Activated naive CD8-positive, alpha-beta T cell treated with anti-CD3 and anti-CD28 coated beads, Interleukin-2, amount 10 ng/mL, durations not matched to agents 7 days and 5 days (primary cell): ENCODE data around the gene STS. TPM values are rescaled to one million over a fixed set of nuclear protein-coding genes. Genes with fewer than 3 reads are reported as not detected.

Experiments used
- ATAC-seq: fragments of 150-1000 bp; cut with Tn5 transposase; one replicate; pipeline ENCODE4 v1.10.0; 2021; ENCODE audit warnings: low read depth, moderate library complexity
- POLR2A ChIA-PET: fragments of 350-600 bp; sonication (Branson Sonifier 250); formaldehyde crosslinking; loops from one replicate; lab custom pipeline; 2021; ENCODE audit warnings: antibody characterized with exemption; lab: Charles Lee
- DNase-seq: peaks from one replicate; pipeline ENCODE4 v3.0.0; 2021
- H3K27ac Mint-ChIP-seq: one replicate; pipeline ENCODE4 v1.8.0; 2022; ENCODE audit warnings: mild to moderate bottlenecking, mixed read lengths
- H3K27me3 Mint-ChIP-seq: one replicate; pipeline ENCODE4 v1.8.0; 2022; ENCODE audit warnings: mild to moderate bottlenecking, moderate library complexity, mixed read lengths
- H3K36me3 Mint-ChIP-seq: one replicate; pipeline ENCODE4 v1.8.0; 2021; ENCODE audit warnings: mild to moderate bottlenecking, mixed read lengths
- H3K4me1 Mint-ChIP-seq: one replicate; pipeline ENCODE4 v1.8.0; 2021; ENCODE audit warnings: mixed read lengths
- H3K4me3 Mint-ChIP-seq: one replicate; pipeline ENCODE4 v1.8.0; 2022; ENCODE audit warnings: mild to moderate bottlenecking, moderate library complexity, mixed read lengths
- H3K9me3 Mint-ChIP-seq: one replicate; pipeline ENCODE4 v1.8.0; 2021; ENCODE audit warnings: mixed read lengths
- total RNA-seq, 2 experiments: library from RNA; stranded (reverse); gene quantifications; one replicate each; pipeline ENCODE4 v1.2.3, GENCODE V29; 2021

Gene STS
- total RNA-seq, 2 experiments from 2014 or later = 1.1 to 1.4 TPM

DNA sequence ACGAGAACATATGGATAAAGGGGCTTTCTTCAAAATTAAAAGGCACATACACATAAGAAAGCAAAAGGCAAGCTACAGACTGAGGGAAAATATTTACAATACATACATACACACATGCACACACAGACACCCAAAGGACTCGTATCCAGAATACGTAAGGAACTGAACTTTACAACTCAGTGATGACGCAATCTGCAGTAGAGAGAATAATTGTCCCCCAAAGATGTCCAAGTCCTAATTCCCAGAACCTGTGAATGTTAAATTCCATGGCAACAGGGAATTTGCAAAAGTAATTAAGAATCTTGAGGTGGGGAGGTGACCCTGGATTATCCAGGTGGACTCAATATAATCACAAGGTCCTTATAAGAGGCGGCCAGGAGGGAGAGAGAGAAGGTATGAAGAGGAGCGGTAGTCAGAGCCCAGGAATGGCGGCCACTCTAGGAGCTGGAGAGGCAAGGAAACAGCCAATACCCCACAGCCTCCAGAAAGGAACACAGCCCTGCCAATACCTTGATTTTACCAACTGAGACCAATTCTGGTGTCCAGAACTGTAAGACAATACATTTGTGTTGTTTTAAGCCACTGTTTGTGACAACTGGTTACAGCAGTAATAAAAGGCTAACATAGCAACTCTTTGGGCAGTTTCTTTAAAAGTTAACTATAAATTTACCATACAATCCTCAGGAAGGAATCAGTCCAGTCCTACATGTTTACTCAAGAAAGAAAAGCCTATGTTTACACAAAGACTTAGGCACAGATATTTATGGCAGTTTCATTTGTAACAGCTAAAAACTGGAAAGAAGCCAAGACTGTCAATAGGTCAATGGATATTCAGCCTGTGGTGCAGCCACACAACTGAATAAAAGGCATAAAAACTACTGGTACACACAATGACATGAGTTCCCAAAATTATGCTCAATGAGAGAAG lies 27.3 kb upstream of the STS start:
- Mint-ChIP-seq H3K27ac (no peak overlapping the region), H3K4me1 (no peaks in the 10 kb centered on the region), H3K9me3 (no peaks in the 10 kb centered on the region), H3K4me3 (no peak overlapping the region), H3K36me3 (peaks cover 9% of the 10 kb centered on the region), H3K27me3 (no peaks in the 10 kb centered on the region)
- DNase-seq = no peak
- ATAC-seq = no peak
- POLR2A ChIA-PET = no interaction called here

DNA sequence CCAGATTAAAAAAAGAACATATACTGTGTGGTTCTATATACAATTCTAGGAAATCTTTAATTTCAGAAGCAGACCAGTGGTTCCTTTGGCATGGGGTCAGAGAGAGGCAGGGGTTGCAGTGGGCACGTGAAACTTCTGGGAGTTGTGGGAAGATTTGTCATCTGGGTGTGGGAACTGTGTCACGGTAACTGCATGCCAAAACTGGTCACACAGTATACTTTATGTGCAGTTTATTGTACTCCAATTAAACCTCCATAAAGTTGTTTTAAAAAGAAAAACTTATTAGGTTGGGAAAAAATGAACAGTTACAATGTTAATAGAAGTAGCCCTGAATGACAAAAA lies 26.7 kb upstream of the STS start:
- H3K27me3 Mint-ChIP-seq = no peaks in the 10 kb centered on the region
- H3K4me3 Mint-ChIP-seq = no peak overlapping the region
- DNase-seq (no peak), ATAC-seq (no peak)
- POLR2A ChIA-PET = no interaction called here
- peaks cover 13% of the 10 kb centered on the region for H3K36me3 Mint-ChIP-seq
- no peaks in the 10 kb centered on the region for H3K4me1 Mint-ChIP-seq
- H3K9me3 Mint-ChIP-seq = no peaks in the 10 kb centered on the region
- H3K27ac Mint-ChIP-seq = no peak overlapping the region

DNA sequence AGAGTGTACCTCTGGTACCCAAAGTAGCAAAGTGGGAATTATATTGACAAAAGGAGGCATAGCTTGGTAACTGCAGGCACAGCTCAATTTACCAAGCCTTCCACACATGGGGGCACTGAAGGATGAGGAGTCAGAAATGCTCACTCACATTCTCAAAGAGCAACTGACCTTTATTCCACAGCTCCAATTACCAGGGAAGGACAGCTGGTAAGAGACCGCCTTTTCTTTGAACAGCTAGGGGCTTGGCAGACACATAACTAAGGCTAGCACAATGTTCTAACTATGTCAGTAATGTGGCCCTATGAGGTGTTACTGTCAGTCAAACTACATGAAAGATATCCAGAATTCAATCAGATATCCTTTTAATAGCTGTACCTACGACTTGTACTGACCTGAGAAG lies 20.5 kb upstream of the STS start:
- Mint-ChIP-seq H3K4me3 (no peak overlapping the region), H3K4me1 (peaks cover 2% of the 10 kb centered on the region), H3K36me3 (peaks cover 7% of the 10 kb centered on the region), H3K27me3 (no peaks in the 10 kb centered on the region), H3K27ac (no peak overlapping the region), H3K9me3 (no peaks in the 10 kb centered on the region)
- ATAC-seq = no peak
- POLR2A ChIA-PET = no interaction called here
- DNase-seq = no peak

DNA sequence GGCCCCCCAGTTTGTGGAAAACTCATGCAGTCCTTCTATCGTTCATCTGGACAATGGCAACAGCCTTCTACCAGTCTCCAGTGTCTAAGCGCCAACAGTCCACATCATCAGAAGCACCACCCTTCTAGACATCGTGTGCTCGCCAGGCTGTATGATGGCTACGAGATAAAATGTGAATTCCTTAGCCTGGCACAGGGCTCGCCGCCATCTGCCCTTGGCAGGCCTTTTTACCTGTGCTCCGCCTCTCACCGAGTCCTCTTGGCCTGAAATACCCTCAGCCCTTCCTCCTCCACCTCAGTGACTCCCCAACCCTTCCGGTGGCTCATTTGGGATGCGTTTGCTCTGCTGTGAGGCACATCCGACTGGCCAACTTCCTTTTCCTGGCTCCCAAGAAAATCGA lies 15.9 kb upstream of the STS start:
- H3K4me1 Mint-ChIP-seq = peaks cover 17% of the 10 kb centered on the region
- no peaks in the 10 kb centered on the region for H3K27me3 Mint-ChIP-seq
- H3K36me3 Mint-ChIP-seq = peaks cover 3% of the 10 kb centered on the region
- ATAC-seq (no peak), DNase-seq (no peak)
- no peak overlapping the region for H3K27ac Mint-ChIP-seq
- no peaks in the 10 kb centered on the region for H3K9me3 Mint-ChIP-seq
- no peak overlapping the region for H3K4me3 Mint-ChIP-seq
- POLR2A ChIA-PET = no interaction called here

DNA sequence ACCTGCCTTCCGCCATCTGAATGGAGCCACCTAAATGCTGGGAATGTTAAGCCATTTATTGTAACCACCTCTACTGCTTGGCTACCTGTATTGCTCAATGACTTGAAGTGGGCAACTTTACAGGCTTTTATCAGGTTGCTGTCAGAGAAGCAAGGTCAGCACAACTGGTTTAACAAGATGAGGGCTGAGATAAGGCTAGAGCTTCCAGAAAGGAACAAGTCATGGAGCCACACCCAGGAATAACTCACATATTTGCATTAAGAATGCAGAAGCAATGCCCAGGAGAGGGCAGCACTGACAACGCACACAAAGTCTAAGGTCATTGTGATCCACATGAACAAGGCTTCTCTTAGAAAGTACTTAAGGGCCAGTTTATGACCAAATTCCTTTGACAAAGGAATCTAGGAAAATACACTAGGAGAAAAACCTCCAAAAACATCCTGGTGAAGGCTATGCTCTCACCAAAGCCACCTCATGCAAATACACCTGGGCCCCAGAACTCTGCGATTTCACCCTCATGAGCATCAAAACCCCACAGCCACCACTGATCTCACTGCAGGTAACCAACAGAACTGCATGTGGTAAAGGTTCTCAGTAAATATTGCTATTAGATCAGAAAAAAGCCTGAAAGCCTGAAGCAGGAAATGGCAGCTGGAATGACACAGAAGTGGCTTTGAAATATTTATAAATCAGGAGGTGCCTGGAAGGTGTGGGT lies 15.0 kb upstream of the STS start:
- Mint-ChIP-seq H3K27ac (peak overlapping the region; percentile 78), H3K27me3 (no peaks in the 10 kb centered on the region), H3K4me1 (peaks cover 17% of the 10 kb centered on the region), H3K36me3 (peaks cover 3% of the 10 kb centered on the region), H3K9me3 (no peaks in the 10 kb centered on the region), H3K4me3 (peak overlapping the region; percentile 49)
- peak; percentile 82 for ATAC-seq
- DNase-seq = peak; percentile 28
- POLR2A ChIA-PET = no interaction called here

DNA sequence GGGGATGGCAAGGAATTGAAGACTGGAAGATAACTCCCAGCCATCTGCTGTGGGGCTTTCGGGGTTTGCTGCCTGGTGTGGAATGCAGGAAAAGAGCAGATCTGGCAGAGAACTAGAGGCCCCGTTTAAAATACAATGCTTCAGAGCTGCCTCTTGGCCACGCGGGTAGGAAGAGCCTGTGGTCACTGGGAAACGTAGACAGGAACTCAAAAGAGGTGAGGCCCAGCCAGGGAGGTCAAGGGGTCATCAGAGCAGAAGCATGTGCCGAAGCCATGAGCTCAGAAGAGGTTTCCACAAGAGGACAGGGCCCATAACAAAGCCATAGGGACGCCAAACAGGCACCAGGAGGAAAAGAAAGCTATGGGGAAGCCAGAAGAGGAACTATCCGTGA lies 14.5 kb upstream of the STS start:
- peaks cover 3% of the 10 kb centered on the region for H3K36me3 Mint-ChIP-seq
- peak; percentile 33 for ATAC-seq
- no peaks in the 10 kb centered on the region for H3K27me3 Mint-ChIP-seq
- peak overlapping the region; percentile 78 for H3K27ac Mint-ChIP-seq
- peak overlapping the region; percentile 49 for H3K4me3 Mint-ChIP-seq
- DNase-seq = no peak
- H3K9me3 Mint-ChIP-seq = no peaks in the 10 kb centered on the region
- POLR2A ChIA-PET = no interaction called here
- peaks cover 17% of the 10 kb centered on the region for H3K4me1 Mint-ChIP-seq

DNA sequence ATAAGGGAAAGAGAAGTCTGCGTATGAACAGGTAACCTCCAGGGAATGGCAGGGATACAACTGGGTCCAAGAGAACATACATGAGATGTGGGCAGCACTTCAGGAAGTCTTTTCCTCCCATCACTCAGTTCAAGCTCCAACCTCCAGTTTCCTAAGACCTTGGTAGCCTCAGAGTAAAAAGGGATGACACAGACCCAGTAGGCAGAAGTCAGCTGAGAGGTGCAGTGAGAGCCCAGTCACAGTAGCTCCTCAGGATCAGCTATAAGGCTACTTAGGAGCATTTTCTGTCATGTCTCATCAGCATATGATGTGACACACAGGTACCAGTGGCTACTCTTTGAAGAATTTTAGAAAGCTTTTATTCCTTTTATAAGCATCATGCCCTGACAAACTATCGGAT lies 12.5 kb upstream of the STS start:
- Mint-ChIP-seq H3K36me3 (peaks cover 5% of the 10 kb centered on the region), H3K4me3 (no peak overlapping the region), H3K27me3 (no peaks in the 10 kb centered on the region), H3K9me3 (no peaks in the 10 kb centered on the region), H3K27ac (no peak overlapping the region), H3K4me1 (peaks cover 19% of the 10 kb centered on the region)
- no peak for DNase-seq
- no peak for ATAC-seq
- POLR2A ChIA-PET = interaction anchor here (1.2 kb wide), 1 partner anchor 12 kb away, joined by 3 read pairs; the partner anchor contains the start of gene STS

DNA sequence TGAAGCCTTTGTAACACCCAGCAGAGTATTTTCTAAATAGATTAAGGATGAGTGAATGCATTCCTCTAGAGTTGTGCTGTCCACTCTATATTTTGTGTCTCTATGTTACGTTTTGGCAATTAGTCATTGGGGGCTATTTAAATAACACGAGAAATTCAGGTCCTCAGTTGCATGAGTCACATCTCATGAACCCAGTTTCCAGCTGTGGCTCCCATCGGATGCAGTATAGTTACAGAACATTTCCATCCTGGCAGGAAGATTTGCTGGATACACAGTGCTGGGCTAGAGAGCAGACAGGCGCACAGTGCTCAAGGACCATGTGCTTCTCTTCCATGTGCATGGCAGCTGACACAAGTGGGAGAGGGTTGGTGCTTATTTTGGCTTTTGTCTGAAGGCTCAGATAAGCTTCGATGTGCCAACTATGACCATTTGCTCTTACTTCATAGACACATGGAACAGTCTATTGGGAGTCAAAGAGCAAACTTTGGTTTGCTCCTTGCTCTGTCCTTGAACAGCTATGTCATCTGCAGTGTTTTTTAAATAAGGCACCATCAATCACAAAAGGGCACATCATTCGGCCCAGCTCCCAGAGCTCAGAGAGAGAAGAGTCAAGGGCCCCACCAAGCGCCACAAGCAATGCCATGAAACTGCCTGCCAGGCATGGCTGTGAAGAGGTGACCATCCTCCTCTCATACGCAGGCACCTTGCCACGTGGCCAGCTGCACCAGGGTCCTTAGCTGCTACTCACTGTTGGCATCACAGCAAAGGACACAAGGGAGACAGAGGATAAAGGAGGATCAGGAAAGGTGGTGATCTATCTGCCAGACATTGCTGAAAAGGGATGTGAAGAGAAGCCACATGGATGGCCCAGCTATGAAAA lies 8.1 kb upstream of the STS start:
- ATAC-seq = no peak
- H3K4me3 Mint-ChIP-seq = no peak overlapping the region
- H3K27ac Mint-ChIP-seq = no peak overlapping the region
- H3K9me3 Mint-ChIP-seq = no peaks in the 10 kb centered on the region
- POLR2A ChIA-PET = no interaction called here
- H3K36me3 Mint-ChIP-seq = peaks cover 3% of the 10 kb centered on the region
- no peak for DNase-seq
- no peaks in the 10 kb centered on the region for H3K27me3 Mint-ChIP-seq
- H3K4me1 Mint-ChIP-seq = peaks cover 4% of the 10 kb centered on the region

DNA sequence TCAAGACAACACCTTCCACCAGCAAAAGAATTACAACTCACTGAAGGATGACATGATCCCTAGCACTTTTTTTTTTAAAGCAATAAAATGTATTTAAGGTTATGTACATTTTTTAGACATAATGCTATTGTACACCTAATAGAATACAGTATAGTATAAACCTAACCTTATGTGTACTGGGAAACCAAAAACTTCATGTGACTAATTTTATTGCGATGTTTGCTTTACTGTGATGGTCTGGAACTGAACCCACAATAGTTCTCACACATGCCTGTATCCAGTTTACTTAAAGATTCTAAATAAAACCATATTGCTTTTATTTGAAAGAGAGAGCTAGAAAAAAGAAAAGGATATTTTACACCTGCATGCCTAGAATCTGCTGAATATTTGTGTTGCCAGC lies 4.4 kb upstream of the STS start:
- no peaks in the 10 kb centered on the region for H3K9me3 Mint-ChIP-seq
- H3K4me1 Mint-ChIP-seq = peaks cover 11% of the 10 kb centered on the region
- no peak for ATAC-seq
- DNase-seq = no peak
- POLR2A ChIA-PET = no interaction called here
- no peaks in the 10 kb centered on the region for H3K27me3 Mint-ChIP-seq
- no peak overlapping the region for H3K27ac Mint-ChIP-seq
- no peak overlapping the region for H3K4me3 Mint-ChIP-seq
- peaks cover 3% of the 10 kb centered on the region for H3K36me3 Mint-ChIP-seq

DNA sequence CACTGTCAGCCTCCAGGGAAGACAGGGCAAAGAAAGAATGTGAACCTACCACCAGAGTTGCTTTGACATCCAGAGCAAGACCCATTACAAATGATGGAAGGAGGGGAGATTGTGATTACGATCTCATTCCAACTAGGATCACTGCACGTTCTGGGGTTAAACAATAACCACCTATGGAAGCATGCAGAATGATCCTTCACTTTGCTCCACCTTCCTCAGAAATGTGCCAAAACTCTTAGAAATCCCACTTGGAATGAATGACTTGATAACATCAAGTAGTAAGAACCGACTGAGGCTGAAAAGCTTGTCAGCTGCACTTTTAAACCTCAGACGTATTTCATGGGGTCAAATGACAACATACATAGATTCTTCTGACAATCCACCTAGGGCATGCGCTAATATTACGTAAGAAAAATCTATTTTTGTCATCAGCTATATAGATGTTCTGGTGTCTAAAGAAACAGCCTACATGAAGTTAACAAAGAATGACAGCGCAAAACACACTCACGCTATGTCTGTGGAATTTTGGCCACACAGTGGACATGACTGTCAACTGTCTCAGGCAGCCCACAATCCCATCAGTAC lies 3.5 kb upstream of the STS start:
- ATAC-seq = no peak
- Mint-ChIP-seq H3K27ac (no peak overlapping the region), H3K27me3 (no peaks in the 10 kb centered on the region), H3K4me1 (peaks cover 12% of the 10 kb centered on the region), H3K36me3 (no peaks in the 10 kb centered on the region), H3K4me3 (no peak overlapping the region), H3K9me3 (no peaks in the 10 kb centered on the region)
- POLR2A ChIA-PET = no interaction called here
- DNase-seq = no peak

DNA sequence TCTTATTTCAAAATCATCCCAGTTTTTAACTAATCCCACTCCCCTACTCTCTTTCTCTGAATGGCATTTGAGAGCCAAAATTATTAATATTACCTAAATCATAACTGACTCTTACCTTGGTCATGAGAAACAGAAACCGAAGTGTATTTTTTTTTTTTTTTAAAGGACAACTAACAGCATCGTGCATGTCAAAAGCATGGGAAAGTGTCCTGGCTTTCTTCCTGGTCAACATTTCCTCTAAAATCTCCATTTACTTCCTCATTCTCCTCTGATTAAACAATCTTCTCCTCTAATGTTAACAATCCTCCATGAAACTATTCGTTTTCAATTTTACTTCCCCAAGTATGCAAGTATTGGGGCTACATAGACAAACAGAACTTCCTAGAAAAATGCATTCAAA lies 2.1 kb upstream of the STS start:
- H3K36me3 Mint-ChIP-seq = no peaks in the 10 kb centered on the region
- no peak for DNase-seq
- no peaks in the 10 kb centered on the region for H3K9me3 Mint-ChIP-seq
- peaks cover 12% of the 10 kb centered on the region for H3K4me1 Mint-ChIP-seq
- H3K27me3 Mint-ChIP-seq = no peaks in the 10 kb centered on the region
- POLR2A ChIA-PET = no interaction called here
- ATAC-seq = no peak
- H3K27ac Mint-ChIP-seq = no peak overlapping the region
- H3K4me3 Mint-ChIP-seq = no peak overlapping the region

DNA sequence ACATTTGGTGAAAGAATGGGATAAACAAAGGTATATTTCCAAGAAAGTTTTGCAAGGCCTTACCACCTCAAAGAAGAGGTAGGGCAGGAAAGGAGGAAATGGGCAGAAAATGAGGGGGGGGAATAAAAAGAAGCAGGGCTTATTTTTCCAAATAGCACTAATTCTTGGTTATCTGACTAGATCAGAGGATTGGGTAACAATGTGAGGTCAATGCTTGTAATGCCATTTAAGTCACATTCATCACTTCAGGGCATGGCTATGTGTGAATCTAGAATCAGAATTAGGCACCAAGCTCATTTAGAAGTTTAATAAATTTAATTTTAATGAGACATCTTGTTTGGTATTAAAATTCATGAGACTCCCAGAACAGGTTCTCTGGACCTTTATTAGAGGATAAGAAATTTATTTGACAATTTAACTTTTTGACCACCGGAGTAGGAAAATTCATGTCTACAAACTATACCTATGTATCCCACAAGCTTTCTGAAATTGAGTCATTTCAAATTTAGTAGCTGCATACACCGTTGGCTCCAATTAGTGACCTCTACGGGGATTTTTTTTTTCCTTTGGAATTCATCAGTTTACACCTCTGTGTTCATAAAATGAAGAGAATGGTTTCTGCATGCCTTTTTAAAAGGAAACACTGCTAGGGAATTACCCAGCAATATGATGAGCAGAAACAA lies 1.4 kb upstream of the STS start:
- Mint-ChIP-seq H3K9me3 (no peaks in the 10 kb centered on the region), H3K36me3 (no peaks in the 10 kb centered on the region), H3K4me1 (peaks cover 12% of the 10 kb centered on the region), H3K4me3 (peak overlapping the region; percentile 30), H3K27ac (no peak overlapping the region), H3K27me3 (no peaks in the 10 kb centered on the region)
- POLR2A ChIA-PET = interaction anchor here (0.6 to 1.5 kb wide), 3 partner anchors 11 to 76 kb away, joined by 3 read pairs; no protein-coding TSS in a partner anchor
- no peak for ATAC-seq
- DNase-seq = no peak
